SIG-M5 treated with dmso at 0.1 percent for 504 hours (cell line): Measurements from ENCODE around the gene CDK5RAP2.
"Not testable (repeated sequence)": the region's sequence is repeated elsewhere in the genome, so short reads cannot be mapped to it uniquely, and the experiment has no call there.

Source experiments
- DNase-seq: peaks from one replicate; lab custom pipeline; 2025; ENCODE audit not compliant: unreplicated experiment; lab: John Stamatoyannopoulos, UW

Gene CDK5RAP2

DNA sequence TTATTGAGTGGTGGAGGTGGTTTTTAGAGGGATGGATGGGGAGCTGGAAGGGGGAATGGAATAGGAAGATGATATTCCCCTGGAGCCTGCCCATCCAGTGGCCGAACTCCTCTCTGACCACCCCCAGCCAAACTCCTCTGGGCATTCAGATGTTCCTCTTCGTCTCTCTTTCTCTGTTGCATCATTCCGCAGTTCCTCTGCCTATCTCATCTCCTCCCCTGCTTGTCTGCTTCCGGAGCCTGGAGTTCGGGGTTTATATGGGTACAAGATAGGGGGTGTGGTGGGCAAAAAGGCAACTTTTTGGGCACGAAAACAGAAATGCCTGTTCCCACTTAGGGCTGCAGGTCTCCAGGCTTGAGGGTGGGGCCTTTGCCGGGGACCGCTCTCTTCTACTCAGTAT lies 12.2 kb upstream of the CDK5RAP2 start:
- DNase-seq: no peak

DNA sequence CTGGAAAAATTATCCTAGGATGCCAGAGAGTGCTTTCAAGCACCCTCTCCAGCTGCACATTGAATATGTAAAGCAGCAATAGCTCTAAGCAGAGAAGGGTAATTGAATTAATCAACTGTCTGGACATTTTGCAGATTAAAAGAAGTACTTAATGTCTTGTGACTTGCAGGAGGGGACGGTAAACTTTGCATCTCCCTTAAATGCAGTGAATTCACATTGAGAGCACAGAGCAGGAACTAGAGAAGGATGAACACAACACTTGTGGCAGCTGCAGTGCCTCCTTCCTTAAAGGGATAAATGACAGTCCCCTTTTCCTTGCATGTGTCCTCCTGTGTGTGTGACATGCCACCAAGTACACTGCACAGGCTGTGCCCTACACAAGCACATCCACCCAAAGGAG lies 7.4 kb upstream of the CDK5RAP2 start:
- no peak for DNase-seq

DNA sequence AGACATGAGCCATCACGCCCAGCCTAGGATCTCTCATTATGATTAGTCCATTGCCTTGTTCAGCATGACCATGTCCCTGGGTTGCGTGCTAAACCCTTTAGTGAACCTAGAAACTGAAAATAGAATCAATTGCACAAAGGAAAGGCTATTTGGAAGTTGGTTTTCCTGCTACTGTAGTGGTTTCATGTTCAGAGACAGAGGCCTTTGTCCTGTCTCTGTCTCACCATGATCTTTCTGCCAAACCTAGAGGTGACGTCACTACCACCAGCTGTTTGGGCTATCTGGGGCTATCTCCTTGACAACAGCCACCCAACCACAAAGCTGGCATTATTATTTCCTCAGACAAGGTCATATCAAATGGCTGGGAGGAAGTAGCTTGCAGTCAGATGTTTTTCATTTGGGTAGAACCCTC lies 4.0 kb upstream of the CDK5RAP2 start:
- DNase-seq: peak; percentile 71

DNA sequence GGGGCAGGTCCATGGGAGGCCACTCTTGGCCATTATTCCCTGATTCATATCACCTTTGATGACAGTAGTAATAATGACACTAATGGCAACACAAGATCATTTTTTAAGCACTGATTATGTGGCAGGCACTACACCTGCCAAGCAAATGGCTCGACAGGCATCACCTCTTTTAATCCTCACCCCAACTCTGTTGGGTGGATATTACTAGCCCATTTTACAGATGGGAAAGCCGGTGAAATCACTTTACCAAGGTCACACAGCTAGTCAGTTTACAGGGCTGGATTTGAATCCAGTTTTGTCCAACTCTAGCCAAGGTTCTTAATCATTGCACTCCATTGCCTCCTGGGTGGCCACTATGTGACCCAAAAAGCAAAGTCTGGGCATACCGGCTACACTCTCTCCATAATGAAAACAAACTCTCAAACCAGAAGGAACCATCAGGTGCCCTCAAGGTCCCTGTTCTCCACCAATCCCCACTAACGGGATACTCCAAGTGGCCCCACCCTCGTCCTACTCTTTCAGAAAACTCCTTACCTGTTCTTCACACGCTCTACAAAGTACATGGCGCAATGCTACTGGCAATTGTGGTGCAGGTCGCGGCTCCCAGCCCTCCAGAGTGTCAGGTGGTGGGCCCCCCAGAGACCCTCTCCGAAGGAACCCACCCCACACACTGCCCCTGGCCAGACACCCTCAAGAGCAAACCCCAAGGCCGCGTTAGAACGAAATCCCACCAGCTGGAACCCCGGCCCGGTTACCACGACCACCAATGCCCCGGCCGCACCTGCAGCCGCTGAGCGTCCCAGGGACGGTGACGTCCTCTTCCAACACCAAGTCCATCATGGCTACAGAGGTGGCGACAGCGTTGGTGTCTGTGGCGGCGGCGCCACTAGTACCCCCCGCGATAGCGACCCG lies 572 bp downstream of the CDK5RAP2 start:
- no peak for DNase-seq

DNA sequence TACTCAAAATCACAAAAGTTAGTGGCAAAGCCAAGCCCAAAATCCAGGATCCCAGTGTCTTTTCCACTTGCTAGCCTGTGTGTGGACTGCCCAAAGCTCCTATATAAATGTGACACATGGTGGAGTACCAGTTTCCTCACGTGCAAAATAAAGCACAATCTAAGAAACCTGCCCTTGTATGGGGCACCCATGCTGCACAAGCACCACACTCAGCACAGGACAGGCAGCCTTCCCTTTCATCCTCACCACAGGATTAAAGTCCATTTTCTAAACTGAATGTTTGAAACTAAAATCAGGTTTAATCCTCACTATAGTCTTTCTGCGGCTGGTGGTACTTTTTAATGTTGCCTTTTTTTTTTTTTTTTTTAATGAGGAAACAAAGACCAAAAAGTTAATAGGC lies 5.5 kb downstream of the CDK5RAP2 start:
- DNase-seq: no peak

DNA sequence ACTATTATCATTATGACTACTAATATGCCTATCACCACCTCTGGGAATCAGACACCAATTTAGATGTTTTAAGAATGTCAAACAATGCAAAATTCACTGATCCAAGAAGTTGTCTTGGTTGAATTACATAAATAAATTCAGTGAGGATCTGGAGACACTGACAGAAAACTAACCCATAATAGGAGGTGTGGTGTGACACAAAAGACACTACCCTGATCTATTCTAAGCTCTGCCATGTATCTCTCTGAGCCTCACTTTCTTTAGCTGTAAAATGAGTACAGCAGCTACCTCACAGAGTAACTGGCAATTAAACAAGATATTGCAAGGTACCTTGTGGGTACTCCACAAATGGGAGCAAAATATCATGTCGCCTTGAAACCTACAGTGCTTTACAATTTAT lies 7.5 kb downstream of the CDK5RAP2 start:
- DNase-seq: no peak

DNA sequence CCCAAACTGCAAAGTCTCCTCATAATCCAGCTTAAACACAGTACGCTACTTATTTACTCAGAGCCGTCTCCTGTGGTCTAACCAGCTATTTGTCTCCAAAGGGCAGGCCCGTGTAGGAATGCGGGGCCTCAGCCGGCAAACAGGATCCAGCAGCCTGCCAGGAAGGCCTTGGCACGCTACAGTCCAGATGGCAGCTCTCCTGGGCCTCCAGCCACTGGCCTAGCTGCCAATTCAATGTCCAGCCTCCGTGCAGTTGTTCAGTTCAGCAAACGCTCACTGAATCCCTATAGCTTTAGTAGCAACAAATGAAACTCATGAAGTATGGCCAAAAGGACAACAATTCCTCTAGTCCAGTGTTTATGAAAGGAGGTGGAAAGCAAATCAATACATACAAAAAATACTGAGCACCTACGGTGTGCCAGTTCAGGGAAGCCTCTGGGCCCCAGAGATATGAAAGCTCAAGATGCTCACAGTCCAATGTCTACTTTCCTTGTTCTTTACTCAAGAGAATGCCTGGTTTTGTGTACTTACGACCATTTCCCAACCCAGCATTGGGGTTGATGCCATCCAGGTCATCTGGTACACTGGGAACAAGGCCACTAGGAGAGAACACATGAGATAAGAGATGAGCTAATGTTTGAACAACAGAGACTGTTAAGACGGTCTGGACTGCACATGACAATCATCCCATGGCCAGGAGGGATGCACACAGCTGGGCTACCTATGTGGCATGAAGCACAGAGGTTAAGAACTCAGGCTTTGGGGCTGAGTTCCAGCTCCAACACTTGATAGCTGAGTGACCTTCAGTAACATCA lies 8.3 kb downstream of the CDK5RAP2 start:
- DNase-seq: no peak

DNA sequence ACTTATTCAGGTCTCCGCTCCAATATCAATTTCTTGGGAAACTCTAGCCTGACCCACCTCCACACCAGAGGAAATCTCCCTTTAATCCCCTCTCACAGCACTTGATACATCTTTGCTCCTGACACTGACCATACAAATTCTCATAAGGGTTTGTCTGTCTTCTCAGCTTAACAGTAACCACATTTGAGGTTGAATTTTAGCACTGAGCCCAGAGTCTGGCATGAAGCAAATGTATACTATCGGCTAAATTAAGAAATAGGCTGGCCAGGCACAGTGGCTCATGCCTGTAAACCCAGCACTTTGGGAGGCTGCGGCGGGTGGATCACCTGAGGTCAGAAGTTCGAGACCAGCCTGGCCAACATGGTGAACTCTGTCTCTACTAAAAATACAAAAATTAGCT lies 9.7 kb downstream of the CDK5RAP2 start:
- DNase-seq: no peak

DNA sequence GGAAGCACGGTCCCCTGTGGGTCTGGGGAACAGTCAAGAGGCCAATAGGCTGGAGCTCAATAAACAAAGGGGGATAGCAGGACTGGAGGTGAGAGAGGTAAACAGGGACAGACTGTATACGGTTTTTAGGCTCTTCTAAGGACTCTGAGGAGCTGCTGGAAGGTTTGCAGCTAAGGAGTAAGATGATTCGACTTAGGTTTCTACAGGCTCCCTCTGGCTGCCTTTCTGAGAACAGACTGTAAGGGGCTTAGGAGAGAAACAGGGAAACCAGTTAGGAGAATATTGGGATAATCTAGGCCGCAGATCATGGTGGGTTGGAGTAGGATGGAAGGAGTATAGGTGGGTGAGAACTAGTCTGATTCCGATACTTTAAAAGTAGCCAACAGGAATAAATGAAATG lies 10.4 kb downstream of the CDK5RAP2 start:
- DNase-seq: no peak

DNA sequence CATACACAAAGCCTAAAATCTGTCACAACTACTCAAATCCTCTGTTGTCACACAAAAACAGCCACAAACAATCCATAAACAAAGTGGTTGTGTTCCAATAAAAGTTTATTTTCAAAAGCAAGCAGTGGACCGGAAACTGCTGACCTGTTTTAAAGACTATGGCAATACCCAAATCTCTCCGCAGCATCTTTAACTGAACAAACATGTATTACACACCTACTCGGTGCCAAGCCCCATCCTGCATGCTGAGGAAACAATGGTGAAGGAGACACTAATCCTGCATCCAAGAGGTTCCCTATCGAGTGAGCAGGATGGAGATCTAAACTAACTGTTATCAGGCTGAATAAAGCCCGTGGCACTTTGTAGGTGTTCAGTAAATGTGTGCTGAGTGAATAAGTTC lies 11.2 kb downstream of the CDK5RAP2 start:
- DNase-seq: no peak

DNA sequence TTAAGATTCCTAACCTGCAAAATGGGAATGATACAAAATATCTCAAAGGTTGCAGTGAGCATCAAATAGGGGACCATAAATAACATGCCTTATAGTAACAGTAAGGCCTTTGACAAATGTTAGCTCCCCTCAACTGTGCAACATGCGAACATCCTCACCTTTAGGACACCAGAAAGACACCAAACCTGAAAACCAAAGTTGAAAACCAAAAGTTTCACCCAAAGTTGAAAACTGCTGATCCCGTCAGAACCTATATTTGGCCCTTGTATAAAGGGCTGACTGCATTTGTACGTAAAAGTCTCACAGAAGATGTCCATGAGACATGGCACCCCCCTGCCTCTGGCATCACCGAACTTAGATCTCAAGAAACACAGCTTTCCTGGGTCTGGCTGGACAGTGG lies 12.1 kb downstream of the CDK5RAP2 start:
- no peak for DNase-seq

DNA sequence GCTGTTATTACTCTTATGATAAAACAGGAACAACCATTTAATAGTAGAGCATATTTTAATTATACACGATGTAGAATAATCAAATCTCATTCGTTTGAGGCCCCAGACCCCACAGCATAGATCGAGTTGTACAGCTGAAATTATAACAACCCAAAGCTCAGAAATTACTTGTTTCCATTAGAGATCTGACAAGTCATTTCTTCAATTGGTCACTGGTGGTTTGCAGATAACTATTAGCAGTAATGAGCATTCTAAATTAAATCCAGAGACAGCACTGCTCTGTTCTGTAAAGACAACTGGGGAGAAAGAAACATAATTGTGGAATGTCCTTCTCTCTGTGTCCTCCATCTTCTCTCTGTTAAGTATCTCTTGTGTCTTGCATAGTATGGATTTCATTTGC lies 12.9 kb downstream of the CDK5RAP2 start:
- no peak for DNase-seq

DNA sequence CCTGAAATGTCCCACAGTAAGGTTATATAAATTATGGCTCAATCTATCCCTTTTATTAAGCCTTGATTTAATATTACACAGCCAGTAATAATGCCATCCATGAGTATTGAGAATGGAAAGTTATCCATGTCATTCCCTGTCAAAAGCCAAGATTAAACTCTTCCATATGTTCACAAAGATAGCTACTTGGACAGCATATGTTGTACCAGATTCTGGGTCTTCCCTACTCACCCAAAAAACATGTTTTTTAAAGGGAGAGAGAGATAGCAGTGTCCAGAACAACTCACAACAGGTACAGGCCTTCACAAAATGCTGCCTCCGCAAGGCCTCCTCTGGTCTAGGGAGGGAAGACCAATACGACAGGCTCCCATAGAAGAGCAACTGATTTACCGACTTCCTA lies 15.4 kb downstream of the CDK5RAP2 start:
- no peak for DNase-seq

DNA sequence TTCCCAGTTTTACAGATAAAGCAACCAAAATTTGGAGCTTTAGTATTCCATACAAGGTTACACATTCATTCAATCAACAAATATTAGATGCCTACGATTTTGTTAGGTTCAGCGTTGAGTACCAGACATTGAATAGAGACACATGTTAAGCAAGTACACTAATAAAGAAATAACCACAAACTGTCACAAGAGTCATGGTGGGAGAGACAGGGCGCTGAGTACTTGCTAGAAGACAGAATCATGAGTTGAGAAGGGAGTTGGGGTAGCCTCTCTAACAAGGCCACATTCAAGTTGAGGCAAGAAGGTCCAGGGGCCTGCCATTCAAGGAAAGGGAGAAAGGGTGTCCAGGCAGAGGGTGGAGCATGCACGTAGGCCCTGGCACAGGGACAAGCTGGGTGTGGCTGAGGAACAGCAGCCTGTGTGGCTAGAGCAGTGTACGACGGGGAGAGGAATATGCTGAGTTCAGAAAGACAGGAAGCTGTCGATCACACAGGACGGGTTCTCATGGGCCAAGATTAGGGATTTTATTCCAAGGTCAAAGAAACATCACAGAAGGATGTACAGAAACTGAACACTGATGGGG lies 17.0 kb downstream of the CDK5RAP2 start:
- DNase-seq: no peak

DNA sequence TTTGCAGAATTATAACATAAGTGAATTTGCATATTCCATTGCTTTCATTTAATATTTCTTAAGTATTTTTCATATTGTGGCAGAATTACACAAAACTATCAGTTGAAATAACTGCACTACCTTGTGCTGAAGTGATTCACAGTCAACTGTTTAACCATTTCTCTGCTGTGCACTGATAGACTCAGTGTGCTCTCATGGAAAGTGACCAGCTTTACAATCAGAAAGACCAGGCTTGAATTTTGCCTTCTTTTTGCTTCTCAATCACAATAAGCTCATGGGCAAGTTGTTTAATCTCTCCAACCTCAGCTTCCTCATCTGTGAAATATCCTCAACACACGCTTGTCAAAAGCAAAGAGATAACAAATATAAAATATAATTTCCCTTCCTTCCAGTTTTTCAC lies 18.3 kb downstream of the CDK5RAP2 start:
- no peak for DNase-seq

DNA sequence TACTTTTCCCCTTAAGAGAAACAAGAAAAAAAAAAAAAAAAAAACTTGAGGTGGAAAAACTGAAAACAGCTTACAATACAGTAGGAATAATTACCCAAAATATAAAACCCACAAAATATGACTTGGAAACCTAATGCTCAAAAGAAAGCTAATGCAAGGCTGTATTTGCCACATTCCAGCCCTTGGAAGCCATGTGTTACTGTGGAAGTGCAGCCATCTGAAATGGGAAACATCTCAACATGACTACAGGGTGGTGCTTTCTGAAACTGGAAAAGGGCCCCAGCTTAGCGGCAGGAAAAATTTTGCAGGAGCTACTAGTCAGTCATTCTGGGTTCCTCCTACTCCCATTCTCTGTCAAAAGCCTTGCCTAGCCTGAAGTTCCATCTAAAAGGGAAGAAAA lies 20.4 kb downstream of the CDK5RAP2 start:
- DNase-seq: no peak

DNA sequence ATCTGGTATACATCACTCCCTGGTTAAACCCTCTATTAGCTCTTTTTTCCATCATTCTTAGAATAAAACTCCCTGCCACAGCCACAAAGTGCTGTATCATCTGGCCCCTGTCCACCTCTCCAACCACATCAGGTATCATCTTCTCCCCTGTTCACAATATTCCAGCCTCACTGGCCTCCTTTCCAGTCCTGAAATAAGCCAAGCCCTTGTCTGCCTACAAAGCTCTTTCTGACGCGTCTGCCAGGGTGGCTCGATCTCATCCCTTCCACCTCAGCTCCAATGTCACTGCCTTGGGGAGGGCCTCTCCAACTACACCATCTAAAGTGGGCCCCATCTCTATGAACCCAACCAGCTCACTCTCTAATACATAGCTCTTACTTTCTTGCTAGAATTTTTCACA lies 21.5 kb downstream of the CDK5RAP2 start:
- no peak for DNase-seq

DNA sequence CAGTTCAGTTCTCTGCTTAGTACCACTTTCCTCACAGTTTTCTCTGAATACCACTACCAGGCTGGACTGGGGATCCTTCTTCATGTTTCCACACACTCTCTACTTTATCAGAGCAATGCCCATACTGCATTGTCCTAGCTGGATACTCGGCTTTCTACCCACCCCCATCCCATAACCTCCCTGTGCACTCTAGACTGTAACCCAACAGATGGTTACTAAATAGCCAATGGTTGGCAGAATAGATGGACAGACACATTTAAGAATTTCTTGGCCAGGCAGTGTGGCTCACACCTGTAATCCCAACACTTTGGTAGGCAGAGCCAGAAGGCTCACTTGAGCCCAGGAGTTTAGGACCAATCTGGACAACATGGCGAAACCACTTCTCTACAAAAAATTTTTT lies 22.8 kb downstream of the CDK5RAP2 start:
- no peak for DNase-seq

DNA sequence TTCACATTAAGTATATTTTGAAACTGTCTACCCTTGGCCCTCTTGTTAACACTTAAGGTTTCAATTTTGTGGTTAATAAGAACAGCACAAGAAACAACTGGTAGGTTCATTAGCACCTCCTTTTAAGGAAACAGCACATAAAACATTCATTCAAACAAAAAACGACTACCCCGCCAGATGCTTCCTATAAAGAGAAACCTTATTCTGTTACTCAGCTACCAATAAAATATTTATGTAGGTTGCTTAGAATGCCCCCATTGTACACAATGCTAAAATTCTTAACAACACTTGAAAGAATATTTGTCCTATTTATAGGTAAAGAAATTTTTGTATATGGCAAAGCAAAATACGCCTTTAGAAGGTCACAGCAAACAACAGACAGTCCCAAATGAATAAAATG lies 23.2 kb downstream of the CDK5RAP2 start:
- no peak for DNase-seq

DNA sequence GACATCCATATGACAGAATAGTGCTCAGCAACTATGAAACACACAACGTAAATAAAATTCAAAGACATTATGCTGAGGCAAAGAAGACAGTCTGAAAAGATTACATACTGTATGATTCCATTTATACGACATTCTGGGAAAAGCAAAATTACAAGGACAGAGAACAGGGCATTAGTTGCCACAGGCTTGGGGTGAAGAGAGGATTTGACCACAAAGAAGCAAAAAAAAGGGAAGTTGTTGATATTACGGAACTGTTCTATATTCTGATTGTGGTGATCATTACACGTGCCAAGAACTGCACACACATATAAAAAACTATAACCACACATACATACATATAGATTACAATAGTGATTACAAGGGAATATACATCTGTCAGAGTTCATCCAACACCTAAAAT lies 24.1 kb downstream of the CDK5RAP2 start:
- peak; percentile 90 for DNase-seq

DNA sequence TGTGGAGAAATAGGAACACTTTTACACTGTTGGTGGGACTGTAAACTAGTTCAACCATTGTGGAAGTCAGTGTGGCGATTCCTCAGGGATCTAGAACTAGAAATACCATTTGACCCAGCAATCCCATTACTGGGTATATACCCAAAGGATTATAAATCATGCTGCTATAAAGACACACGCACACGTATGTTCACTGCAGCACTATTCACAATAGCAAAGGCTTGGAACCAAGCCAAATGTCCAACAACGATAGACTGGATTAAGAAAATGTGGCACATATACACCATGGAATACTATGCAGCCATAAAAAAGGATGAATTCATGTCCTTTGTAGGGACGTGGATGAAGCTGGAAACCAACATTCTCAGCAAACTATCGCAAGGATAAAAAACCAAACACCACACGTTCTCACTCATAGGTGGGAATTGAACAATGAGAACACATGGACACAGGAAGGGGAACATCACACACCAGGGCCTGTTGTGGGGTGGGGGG lies 27.7 kb downstream of the CDK5RAP2 start:
- not testable (repeated sequence) for DNase-seq
